HG03064 (cell line): ENCODE measurements around the gene PDILT.

Source experiments
- ATAC-seq: cut with Tn5 transposase; IDR thresholded peaks from one replicate; pipeline ENCODE4 v1.9.1; 2021; ENCODE audit warnings: low read depth; ENCODE audit not compliant: unreplicated experiment

Gene PDILT

DNA sequence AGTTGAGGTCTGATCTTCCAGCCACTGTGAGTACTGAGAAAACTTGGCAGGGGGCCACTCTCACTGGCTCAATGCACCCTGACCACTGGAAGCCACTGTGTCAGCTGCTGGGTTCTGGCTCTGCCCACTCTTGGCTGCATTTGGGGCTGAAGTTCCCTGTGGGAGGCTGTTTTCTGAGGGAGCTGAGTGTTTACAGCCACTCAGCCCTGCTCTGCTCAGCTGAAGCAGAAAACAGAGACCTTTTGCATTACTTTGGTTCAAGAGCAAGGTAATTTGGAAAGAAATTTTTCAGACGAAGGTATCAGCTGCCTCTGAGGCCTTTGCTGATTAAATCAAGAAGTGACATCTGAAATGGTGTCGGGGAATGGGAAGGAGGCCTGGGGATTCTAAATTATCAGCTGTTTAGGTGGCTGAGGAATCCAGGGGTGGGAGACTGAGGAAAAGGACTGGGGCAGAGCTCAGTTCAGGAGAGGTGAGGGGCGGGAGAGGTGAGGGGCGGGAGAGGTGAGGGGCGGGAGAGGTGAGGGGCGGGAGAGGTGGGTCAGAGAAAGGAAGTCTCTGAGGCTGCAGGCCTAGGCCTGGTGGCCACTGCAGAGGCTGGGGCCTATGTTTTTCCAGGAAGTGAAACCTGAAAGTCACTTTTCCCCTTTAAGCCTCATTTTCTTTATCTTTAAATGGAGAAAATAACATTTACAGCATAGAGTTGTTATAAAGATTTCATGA, 5.0 kb upstream of the PDILT start, which contains the start of gene ACSM5:
Gene ACSM5 (plus strand): TSS at position 137 of the 723 bp plus-strand sequence. CDS start 1,951 bp downstream, outside the sequence.
- ATAC-seq = no peak

DNA sequence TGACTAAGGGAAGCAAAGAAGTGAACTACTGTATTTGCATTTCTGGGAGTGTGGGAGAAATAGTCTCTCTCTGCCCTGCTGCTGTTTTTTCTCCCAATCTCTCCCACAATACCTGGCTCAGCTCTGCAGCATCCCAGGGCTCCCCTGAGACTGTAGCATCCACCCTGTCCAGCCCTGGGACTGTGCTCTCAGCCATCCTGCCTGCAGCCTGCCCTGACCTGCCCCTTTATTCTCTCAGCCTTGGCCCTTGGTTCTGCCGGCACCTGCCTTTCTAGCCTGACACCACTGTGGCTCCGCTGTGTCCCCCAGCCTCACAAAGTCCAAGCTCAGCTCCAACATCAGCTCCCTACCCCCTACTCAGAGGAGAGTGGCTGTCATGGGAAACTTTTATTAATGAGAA, 1.9 kb downstream of the PDILT start:
- no peak for ATAC-seq

DNA sequence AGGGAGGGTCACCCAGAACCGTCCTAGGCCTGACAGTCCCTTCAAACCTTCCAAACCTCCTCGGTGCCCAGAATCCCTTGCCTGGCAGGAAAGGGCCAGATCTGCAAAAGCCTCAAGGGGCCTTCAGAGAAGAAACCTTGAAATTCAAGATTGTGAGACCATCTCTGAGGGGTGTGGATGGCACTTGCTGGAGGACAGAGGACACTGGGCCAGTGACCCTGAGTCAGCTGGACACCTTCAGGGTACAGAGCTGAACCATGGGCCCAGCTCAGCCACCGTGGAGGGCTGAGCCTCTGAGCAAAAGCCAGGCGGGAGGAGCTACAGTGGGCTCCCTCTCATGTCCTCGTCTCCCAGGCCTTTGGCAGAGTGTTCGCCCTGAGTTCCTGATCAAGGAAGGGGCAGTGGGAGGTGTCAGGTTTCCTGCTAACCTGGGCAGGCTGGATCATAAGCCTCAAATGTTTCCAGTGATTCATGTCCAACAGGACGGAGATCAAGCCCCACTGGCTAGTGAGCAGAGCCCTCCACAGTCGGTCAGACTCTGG, 3.0 kb downstream of the PDILT start:
- ATAC-seq = no peak

DNA sequence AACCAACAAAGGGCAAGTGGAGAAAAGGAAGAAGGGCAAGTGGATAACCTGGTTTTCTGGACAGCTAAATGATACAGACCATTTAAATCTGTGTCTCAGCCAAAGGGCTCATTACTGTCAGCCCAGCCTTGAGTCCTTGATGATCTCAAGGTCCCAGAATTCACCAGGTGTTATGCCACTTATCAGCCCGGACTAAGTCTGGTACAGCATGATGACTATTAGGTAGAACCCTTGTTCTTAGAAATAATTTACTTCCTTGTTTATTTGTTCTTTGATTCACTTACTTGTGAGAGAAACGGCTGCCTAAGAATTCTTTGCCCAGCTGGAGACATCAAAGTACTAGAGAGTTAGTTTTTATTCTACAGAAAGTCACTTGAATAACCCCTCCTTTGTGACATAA, 3.5 kb downstream of the PDILT start:
- ATAC-seq = no peak

DNA sequence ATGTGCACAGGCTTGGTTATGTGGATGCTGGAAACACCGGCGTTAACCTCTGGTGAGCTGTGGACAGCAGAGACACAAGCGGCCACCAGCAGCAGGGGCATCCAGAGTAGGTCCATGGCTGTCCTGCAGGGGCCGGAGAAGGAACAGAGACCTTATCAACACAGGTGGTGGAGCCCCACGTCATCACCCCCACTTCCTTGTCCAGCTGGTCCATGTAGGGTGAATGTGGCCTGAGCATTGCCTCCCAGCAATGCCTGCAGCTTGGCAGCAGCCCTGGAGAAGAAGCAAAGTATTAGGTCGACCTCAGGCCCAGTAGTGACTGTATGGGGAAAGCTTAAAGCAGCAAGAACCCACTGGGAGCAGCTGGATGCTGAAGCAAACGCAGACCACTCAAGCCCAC, 5.4 kb downstream of the PDILT start:
- no peak for ATAC-seq

DNA sequence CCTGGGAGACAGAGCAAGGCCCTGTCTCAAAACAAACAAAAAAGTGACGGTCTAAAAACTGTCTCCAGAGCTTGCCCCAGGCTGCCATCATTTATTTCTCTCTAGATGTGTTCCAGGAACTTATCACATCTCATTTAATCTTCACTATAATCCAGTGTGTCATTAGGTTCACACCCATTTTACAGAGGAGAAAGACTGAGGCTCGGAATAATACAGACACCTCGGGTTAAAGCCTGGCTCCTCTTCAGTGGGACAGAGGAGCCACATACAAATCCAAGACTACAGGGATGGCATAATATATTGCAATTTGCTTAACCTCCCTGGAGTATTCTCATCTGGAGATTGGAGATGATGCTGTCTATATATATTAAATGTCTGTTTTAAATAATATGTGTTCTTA, 5.9 kb downstream of the PDILT start:
- no peak for ATAC-seq

DNA sequence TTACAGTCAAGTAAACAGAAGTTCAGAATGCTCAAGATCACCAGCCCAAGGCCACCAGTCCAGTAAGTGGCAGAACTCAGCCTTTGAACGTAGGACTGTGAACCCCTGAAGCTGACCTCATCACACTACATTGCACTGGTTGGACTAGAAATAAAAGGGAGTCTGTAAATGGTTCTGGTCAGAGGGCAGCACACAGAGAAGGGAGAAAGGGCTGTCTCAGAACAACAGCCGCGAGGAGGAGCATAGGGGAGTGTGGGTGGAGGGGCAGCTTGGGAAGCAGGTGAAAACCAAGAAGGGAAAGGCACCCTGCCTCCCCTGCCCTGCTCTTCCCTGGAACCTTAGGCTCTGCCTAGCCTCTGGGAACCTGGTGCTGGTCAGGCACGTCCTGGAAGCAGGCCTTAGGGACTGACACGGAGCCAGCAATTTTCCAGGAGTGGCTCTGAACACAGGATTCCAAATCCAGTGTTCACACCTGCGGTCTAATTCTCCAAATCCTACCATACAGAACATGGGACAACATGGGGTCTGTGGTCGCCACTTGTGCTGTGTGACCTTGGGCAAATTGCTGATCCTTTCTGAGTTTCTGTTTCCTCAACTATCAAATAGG, 7.0 kb downstream of the PDILT start:
- ATAC-seq = no peak

DNA sequence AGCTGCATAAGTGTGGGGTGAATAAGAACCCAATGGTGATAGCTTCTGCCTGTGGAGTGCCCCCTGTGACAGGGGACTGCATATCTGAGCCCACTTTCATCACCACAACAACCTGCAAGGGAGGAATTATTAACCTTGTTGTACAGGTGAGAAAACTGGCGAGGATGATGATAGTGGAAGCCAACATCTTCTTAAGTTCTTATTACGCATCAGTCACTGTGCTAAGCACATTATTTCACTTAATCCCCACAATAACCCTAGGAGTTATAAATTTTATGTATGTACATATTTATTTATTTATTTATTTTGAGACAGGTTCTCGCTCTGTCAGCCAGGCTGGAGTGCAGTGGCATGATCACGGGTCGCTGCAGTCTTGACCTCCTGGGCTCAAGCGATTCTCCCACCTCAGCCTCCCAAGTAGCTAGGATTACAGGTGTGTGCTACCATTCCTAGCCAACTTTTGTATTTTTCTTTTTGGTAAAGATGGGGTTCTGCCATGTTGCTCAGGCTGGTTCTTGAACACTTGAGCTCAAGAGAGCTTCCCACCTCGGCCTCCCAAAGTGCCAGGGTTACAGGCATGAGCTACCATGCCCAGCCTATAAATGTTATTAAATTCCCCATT, 7.6 kb downstream of the PDILT start:
- ATAC-seq = no peak

DNA sequence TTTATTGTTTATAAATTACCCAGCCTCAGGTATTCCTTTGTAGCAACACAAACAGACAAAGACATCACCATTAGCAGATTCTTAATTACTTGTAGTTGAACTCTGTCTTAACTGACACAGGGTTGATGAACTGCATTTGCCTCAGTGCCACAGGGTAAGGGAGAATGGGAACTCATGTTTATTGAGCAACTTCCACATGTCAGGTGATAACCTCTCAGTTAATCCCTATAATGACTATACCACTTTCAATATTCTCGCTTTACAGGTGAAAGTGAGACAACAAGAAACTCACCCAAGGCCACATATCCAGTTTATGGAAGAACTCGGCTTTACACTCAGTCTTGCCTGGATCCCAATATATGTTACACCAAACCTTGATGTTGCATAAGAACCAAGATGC, 8.6 kb downstream of the PDILT start:
- no peak for ATAC-seq

DNA sequence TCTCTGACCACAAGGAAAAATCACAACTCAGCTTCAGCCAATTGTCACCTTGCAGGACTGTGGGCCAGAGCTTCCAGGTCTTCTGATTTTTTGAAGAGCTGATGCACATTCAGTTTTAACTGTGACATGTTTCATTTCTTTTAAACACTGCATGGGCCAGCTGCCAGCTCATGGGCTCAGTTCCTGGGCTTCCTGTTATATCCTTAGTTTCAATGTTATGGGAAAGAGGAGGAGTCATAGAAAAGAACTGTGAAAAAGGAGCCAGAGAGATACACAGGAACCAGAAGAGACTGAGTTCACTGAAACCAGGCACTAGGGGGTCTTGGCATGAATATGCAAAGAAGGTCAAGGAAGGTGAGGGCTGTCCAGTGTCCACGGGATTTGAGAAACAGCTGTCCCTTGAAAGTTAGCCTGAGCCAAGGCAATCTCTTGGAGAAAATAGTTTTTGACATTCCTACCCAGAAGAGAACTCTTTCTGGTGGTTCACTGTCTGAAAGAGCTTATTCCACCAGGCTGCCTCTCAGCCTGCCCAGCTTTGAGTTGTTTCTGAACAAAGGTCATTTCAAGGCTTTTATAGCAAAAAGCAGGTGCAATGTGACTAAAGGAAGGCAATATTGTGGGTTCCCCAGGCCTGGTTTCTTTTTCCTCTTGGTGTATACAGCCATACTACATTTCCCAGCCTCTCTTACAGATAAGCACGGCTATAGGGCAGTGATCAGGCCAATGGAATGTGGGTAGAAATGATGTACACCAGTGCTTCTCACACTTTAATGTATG, 10.5 kb downstream of the PDILT start:
- no peak for ATAC-seq

DNA sequence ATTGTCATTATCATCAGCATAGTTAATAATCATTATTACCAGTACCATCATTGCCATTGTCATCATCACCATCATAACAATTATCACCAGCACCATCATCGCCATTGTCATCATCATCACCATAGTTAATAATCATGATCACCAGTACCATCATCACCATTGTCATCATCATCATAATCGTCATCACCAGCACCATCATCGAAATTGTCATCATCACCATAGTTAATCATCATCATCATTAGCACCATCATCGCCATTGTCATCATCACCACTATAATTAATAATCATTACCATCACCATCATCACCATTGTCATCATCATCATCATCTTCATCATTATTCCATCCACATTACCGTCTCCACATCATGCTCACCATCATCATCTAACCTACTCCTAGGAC, 13.5 kb downstream of the PDILT start:
- no peak for ATAC-seq

DNA sequence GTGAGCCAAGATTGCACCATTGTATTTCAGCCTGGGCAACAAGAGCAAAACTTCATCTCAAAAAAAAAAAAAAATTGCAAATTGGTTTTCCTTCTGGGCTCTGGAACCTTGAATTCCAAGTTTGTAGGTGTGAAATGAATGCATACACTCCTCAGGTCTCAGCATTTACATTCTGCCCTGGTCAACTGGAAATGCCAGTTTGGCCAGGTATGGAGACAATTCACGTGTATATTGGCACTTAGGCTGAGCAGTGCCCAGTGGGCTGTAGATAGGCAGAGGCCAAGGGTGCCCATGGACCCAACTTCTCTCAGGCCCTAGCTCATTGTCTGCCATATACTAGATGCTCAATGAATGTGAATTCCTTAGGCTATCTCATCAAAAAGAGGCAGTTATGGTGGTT, 15.7 kb downstream of the PDILT start:
- ATAC-seq = no peak

DNA sequence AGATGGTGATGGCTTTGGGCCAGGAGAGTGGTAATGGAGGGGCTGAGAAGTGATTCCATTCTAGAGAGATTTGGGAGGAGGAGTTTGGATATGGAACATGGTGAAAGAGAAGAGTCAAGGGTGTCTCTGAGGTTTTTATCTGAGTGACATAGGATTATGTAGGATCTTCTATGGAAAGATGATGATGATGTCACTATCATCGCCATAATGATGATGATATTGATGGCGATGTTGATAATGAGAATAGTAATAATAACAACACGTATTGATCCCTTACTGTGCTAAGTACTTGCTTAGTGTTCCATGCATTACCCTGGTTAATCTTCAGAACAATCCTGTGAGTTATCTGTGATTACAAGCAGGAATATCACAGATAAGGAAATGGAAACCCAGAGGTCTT, 16.6 kb downstream of the PDILT start:
- no peak for ATAC-seq

DNA sequence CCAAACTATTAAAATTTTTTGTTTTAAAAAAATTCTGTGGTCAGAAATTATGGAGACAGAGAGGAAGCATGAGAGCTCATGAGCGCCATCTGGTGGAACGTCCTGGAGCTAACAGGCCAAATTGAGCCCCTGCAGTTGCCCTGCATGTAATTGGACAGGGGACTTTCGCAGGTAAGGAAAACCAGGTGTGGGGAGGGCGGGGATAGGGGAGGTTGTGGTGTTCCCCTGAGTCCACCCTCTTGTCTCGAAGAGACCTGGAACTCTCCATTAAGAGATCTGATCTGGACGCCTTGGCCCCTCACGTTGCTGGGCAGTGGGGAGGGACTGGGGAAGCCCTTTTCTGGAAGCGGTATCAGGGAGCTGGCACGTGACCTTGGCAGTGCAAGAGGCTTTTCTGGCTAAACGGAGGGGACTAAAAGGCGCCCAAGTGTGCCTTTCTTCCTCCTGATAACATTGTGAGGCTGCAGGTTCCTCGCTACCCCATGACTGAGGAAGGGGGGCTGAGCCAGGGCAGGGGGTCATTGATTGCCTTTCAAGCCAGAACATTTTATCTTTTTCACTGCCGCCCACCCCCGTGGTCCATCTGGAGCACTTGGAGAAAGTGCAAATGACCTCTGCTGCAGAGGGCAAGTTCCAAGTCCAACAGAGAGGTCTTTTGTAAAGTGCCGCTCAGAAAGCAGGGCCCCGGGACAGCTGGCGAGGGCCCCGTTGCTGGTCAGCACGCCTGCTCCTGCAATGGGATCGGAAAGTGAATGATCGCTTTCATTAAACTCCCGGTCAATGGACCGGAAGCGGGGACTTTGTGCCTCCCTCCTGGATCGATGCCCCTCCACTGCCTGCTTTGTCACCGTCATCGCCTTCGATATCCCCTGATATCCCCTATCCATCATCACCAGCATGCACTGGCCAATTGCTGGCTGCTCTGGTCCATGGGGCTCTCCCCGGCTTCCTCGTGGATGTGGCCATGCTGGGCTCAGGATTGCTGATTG, 18.4 kb downstream of the PDILT start:
- no peak for ATAC-seq

DNA sequence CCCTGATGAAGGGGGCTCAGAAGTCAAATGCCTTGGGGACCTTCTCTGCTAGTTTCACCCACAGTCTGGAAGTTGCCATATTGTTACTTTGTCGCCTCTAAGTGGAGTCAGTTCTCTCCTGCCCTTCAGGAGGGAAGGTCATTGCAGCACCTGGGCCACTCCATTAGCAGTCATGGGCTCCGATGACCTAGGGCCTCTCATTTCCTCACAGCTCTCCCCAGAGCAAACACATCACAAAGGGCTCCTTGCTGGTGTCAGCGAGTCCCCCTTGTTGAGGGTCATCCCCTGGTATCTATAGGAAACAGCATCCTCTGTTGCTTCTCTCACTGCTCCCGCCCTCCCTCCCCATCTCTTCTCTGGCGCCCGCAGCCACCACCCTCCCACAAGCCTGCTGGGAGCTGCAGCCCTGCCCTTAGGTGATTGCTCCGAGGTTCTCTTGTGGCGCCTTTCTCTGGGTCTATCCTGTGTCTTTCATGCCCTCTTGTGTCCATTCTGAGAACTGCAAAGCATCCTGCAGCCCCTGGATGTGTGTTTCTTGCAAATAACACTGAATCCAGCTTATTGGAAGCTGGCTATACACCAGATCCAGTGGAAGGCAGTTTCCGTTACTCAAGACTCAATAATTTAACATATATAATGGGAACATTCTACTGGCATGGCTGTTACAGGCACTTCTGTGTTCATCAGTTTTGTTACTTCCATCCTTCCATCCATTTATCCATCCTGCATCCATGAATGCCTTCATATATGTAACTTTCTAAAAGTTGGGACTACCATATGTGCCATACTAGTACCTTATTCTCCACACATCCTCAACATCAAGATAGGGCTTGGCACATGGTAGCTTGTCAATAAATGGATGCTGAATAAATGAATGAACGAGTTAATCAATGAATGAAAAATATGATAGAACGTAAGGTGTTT, 21.2 kb downstream of the PDILT start:
- no peak for ATAC-seq

DNA sequence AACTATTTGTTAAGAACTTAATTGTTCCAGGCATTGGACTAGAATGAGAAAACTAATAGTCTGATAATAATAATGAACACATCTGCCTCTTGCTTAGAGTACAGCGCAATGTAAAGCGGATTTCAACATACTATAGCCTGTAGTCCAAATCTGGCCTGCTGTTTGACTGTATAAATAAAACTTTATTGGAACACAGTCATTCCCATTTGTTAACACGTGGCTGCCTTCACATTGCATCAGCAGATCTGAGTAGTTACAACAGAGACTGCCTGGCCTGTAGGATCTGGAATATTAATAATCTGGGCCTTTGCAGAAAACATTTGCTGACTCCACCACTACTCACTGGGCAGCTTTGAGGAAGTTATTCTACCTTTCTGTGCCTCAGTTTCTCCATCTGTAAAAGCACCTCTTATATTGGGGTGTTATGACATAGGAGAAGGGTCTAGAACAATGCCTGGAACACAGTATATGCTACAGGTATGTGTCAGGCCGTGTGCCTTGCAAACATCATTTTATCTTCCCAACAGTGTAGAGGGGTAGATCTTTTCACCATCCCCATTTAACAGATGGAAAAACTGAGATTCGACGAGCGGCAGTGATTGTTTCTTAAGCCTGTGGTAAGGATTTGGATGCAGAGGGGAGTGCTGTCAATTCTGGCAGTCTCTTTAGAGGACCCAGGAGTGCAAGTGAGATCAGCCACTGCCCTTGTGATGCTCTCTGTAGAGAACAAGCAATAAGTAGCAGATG, 22.2 kb downstream of the PDILT start:
- ATAC-seq = no peak

DNA sequence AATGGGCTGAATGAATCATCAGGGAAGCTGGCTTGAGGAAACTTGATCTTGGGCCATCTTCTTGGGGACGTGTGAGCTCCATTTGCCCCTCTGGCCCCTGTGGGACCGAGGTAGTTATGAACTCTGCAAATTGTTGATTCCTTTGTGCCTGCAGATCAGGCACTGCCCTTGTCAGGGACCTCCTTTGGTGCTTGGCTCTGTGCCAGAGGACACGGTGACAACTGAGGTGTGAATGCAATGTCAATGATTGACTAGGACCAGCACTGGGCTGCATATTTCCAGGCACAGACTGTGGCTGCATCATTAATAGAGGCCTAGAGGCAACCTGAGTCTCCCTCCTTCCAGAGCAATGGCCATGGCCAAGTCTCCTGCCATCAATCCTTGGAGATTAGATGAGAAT, 23.8 kb downstream of the PDILT start:
- ATAC-seq = no peak

DNA sequence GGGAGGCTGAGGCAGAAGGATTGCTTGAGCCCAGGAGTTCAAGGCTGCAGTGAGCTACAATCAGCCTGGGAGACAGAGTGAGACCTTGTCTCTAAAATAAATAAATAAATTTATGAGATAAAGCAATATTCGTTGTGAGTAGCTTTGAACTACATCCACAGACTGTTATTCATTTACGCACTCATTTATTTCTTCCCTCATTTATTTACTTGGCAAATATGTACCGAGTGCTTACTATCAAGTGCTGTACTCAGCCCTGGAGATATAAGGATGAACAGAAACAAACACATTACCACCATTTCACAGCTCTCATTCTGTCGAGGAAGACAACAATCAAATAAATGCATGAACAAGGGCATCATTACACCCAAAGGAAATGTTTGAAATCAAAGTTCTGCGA, 27.4 kb downstream of the PDILT start:
- ATAC-seq = no peak
